Cardiac septum (tissue), 1 donor: ENCODE data around the gene XK. TPM values are rescaled to one million over a fixed set of nuclear protein-coding genes. Genes with fewer than 3 reads are reported as not detected.

Experiments used
- total RNA-seq: library from RNA; stranded (reverse); fragmentation: NEBNext Ultra II Directional; extraction: Animal tissue kit (Norgen Biotek cat#: 25700); gene quantifications from one replicate; pipeline ENCODE4 v1.2.1, GENCODE V29; 2021
- donor health status: DM: no; HTN: no; CAD: no.

The XK gene
- total RNA-seq, 1 donor from 2014 or later, result 6.8 TPM

Other genes starting within 250 kb of the XK start
- 0.75 TPM for gene LANCL3, start 114.1 kb upstream of the XK start, total RNA-seq
- 9.8 TPM for gene CYBB, start 94.3 kb downstream of the XK start, total RNA-seq
- 37.6 TPM for gene DYNLT3, start 161.8 kb downstream of the XK start, total RNA-seq